Measurements from ENCODE around the gene SYP.
"Not testable (repeated sequence)": the region's sequence is repeated elsewhere in the genome, so short reads cannot be mapped to it uniquely, and the experiment has no call there.

SYP gene

GRCh38 chrX:49175435-49176274, 24.3 kb downstream of the SYP start:
- no peak for DNase-seq (ENCODE audit: low read depth)
- no peak overlapping the region for H3K4me3 ChIP-seq (ENCODE audit: low read depth, low read length)
- in situ Hi-C loops (cut with HindIII; ENCODE audit: low sequenced_read_pairs) = no loop called here
- no peak for TF ChIP-seq CTCF (IDR thresholded peaks at IDR 0.05; ENCODE audit: low read depth, low read length, missing control alignments)

- TF ChIP-seq CTCF (IDR thresholded peaks at IDR 0.05; ENCODE audit: low read depth, low read length, missing control alignments) = no peak
- DNase-seq (ENCODE audit: low read depth) = no peak
- in situ Hi-C loops (cut with HindIII; ENCODE audit: low sequenced_read_pairs) = no loop called here
- H3K4me3 ChIP-seq (ENCODE audit: low read depth, low read length) = no peak overlapping the region
Measured at GRCh38 chrX:49174723-49175122, 25.3 kb downstream of the SYP start.

GRCh38 chrX:49173544-49173943, 26.4 kb downstream of the SYP start:
- in situ Hi-C loops (cut with HindIII; ENCODE audit: low sequenced_read_pairs); H3K4me3 ChIP-seq (ENCODE audit: low read depth, low read length): not testable (repeated sequence)

GRCh38 chrX:49172280-49172780, 27.7 kb downstream of the SYP start:
- in situ Hi-C loops (cut with HindIII; ENCODE audit: low sequenced_read_pairs) = no loop called here
- no peak for TF ChIP-seq CTCF (IDR thresholded peaks at IDR 0.05; ENCODE audit: low read depth, low read length, missing control alignments)
- no peak for DNase-seq (ENCODE audit: low read depth)
- H3K4me3 ChIP-seq (ENCODE audit: low read depth, low read length) = peak overlapping the region; percentile 59

More at GRCh38 chrX:49173544-49173943, 26.4 kb downstream of the SYP start:
- not testable (repeated sequence) for DNase-seq (ENCODE audit: low read depth)

- in situ Hi-C loops (cut with HindIII; ENCODE audit: low sequenced_read_pairs) = no loop called here
- TF ChIP-seq CTCF (IDR thresholded peaks at IDR 0.05; ENCODE audit: low read depth, low read length, missing control alignments) = no peak
- H3K4me3 ChIP-seq (ENCODE audit: low read depth, low read length) = peak within 1 kb of the TSS; percentile 59
- no peak for DNase-seq (ENCODE audit: low read depth)
Measured at GRCh38 chrX:49171752-49172279, 28.2 kb downstream of the SYP start, which contains the start of gene PLP2. PLP2 (plus strand) TSS chrX:49171898; CDS start chrX:49172001, 103 bp downstream.

- peak overlapping the region; percentile 36 for H3K4me3 ChIP-seq (ENCODE audit: low read depth, low read length)
- DNase-seq (ENCODE audit: low read depth) = no peak
- TF ChIP-seq CTCF (IDR thresholded peaks at IDR 0.05; ENCODE audit: low read depth, low read length, missing control alignments) = no peak
- in situ Hi-C loops (cut with HindIII; ENCODE audit: low sequenced_read_pairs) = no loop called here
Measured at GRCh38 chrX:49167740-49168108, 32.3 kb downstream of the SYP start.
